HK-2 (cell line): ENCODE measurements around the gene TMEM253.

Source experiments
- DNase-seq: peaks from one replicate; pipeline ENCODE4 v3.0.0-alpha.2; 2018; ENCODE audit not compliant: unreplicated experiment

TMEM253 gene

GRCh38 chr14:21090940-21091663, 9.8 kb upstream of the TMEM253 start:
- DNase-seq: no peak

GRCh38 chr14:21091821-21092272, 9.0 kb upstream of the TMEM253 start:
- no peak for DNase-seq

- peak; percentile 90 for DNase-seq
These were observed 8.4 kb upstream of the TMEM253 start for GRCh38 chr14:21092273-21093011.

GRCh38 chr14:21093018-21093417, 7.8 kb upstream of the TMEM253 start:
- DNase-seq: no peak

GRCh38 chr14:21093769-21094681, 6.8 kb upstream of the TMEM253 start:
- DNase-seq: no peak

GRCh38 chr14:21095430-21096205, 5.2 kb upstream of the TMEM253 start:
- DNase-seq: no peak

- DNase-seq: no peak
These were observed 4.4 kb upstream of the TMEM253 start for GRCh38 chr14:21096438-21096837.

- DNase-seq: no peak
These were observed 3.8 kb upstream of the TMEM253 start for GRCh38 chr14:21096978-21097635.

- no peak for DNase-seq
These were observed 3.2 kb upstream of the TMEM253 start for GRCh38 chr14:21097636-21098075.

- no peak for DNase-seq
These were observed 2.6 kb upstream of the TMEM253 start, which contains the start of gene ZNF219 for GRCh38 chr14:21098076-21098891. ZNF219 (minus strand) TSS chr14:21098655; CDS start chr14:21093591, 5,064 bp downstream.

GRCh38 chr14:21098892-21099595, 1.8 kb upstream of the TMEM253 start:
- DNase-seq: no peak

- no peak for DNase-seq
These were observed 1.3 kb upstream of the TMEM253 start for GRCh38 chr14:21099596-21099985.

- no peak for DNase-seq
These were observed 1.0 kb downstream of the TMEM253 start for GRCh38 chr14:21101802-21102413.

GRCh38 chr14:21102521-21103410, 1.9 kb downstream of the TMEM253 start:
- no peak for DNase-seq

GRCh38 chr14:21103411-21103709, 2.5 kb downstream of the TMEM253 start:
- DNase-seq: no peak

- DNase-seq: peak; percentile 94
These were observed 3.0 kb downstream of the TMEM253 start for GRCh38 chr14:21103710-21104447.

GRCh38 chr14:21104448-21105060, 3.7 kb downstream of the TMEM253 start:
- DNase-seq: peak; percentile 78
